Colonic mucosa (tissue), 4 donors: ENCODE measurements around the gene ETV7. TPM values are rescaled to one million over a fixed set of nuclear protein-coding genes. Genes with fewer than 3 reads are reported as not detected.
A peak's percentile ranks its signal among the peaks of the same experiment; 100 is the strongest.

ENCODE experiments used
- DNase-seq: peaks from one replicate; pipeline ENCODE4 v3.0.0-alpha.2; 2020
- H3K27ac ChIP-seq: fragments of 200-600 bp; one replicate; pipeline ENCODE4 v1.8.0; 2021
- H3K27me3 ChIP-seq: fragments of 200-600 bp; one replicate; pipeline ENCODE4 v1.8.0; 2021
- H3K36me3 ChIP-seq: fragments of 200-600 bp; one replicate; pipeline ENCODE4 v1.8.0; 2021
- H3K4me1 ChIP-seq: fragments of 200-600 bp; one replicate; pipeline ENCODE4 v1.8.0; 2021; ENCODE audit warnings: mild to moderate bottlenecking
- H3K4me3 ChIP-seq: fragments of 200-600 bp; one replicate; pipeline ENCODE4 v1.8.0; 2021
- H3K9ac ChIP-seq, 2 donors: one replicate each; pipeline ENCODE4 v1.7.0; 2013; ENCODE audit warnings: control low read depth in 2 of 2, low read depth in 2 of 2, low read length in 2 of 2
- H3K9me3 ChIP-seq: fragments of 200-600 bp; one replicate; pipeline ENCODE4 v1.8.0; 2021
- intact Hi-C: fragments of 100-400 bp; cut with DNase I; formaldehyde crosslinking; loops from one replicate; pipeline ENCODE4 v1.14.1; 2022
- total RNA-seq, 2 donors: library from RNA; stranded (reverse); fragmentation: NEBNext Ultra II Directional in 1 of 2; extraction: Animal tissue kit (Norgen Biotek cat#: 25700) in 1 of 2; gene quantifications; one replicate each; pipeline ENCODE4 v1.2.1, GENCODE V29; 2021
- TF ChIP-seq, protein P1 (sequence below): fragments of 200-600 bp; IDR thresholded peaks from one replicate; pipeline ENCODE4 v1.8.0; 2022; ENCODE audit warnings: antibody characterized with exemption, mild to moderate bottlenecking
- donor health status: healthy.
- donor health status: DM: no; HTN: no; CAD: no.
- donor health status: DM: no; HTN: no; CAD: no.

The ETV7 gene
- total RNA-seq, 2 donors from 2014 or later, result 2.9 to 4.5 TPM

DNA sequence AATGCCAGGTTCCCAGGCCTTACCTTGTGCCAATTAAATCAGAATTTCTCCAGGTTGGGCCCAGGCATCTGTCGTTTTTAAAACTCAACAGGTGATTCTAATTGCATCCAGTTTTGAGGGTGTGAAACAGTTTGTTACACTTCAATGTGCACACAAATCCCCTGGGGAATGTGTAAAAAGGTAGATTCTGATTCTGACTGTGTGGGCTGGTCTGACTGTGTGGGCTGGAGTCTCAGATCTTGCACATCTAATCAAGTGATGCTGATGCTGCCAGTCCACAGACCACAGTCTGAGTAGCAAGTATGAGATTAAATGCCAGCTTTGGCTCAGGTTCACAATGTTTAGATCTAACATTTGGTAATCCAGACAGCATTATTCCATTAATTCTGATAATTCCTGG lies 12.5 kb upstream of the ETV7 start:
- H3K27ac ChIP-seq, result no peak overlapping the region
- no peaks in the 10 kb centered on the region for H3K4me1 ChIP-seq
- H3K36me3 ChIP-seq, result no peaks in the 10 kb centered on the region
- DNase-seq, result no peak
- H3K4me3 ChIP-seq, result no peak overlapping the region
- no peaks in the 10 kb centered on the region for H3K9me3 ChIP-seq
- TF ChIP-seq, protein P1, sequence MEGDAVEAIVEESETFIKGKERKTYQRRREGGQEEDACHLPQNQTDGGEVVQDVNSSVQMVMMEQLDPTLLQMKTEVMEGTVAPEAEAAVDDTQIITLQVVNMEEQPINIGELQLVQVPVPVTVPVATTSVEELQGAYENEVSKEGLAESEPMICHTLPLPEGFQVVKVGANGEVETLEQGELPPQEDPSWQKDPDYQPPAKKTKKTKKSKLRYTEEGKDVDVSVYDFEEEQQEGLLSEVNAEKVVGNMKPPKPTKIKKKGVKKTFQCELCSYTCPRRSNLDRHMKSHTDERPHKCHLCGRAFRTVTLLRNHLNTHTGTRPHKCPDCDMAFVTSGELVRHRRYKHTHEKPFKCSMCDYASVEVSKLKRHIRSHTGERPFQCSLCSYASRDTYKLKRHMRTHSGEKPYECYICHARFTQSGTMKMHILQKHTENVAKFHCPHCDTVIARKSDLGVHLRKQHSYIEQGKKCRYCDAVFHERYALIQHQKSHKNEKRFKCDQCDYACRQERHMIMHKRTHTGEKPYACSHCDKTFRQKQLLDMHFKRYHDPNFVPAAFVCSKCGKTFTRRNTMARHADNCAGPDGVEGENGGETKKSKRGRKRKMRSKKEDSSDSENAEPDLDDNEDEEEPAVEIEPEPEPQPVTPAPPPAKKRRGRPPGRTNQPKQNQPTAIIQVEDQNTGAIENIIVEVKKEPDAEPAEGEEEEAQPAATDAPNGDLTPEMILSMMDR, result no peak
- intact Hi-C loops, result no loop called here
- H3K27me3 ChIP-seq, result no peaks in the 10 kb centered on the region
- no peak overlapping the region for H3K9ac ChIP-seq

DNA sequence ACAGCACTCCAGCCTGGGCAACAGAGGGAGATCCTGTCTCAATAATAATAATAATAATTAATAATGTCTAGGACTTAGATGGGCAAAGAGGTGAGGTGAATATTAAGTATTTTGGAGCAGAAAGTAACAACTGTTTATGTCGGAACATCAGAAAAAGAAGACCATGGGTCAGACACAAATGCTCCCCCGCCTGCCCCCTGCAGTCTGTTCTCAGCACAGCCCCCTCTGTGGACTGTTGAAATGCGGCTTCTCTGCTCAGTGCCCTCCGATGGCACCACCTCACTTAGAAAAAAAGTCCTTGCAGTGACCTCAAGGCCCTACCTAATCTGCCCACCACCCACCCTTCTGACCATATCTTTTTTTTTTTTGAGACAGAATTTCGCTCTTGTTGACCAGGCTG lies 5.2 kb upstream of the ETV7 start:
- intact Hi-C loops, result no loop called here
- TF ChIP-seq, protein P1, result no peak
- H3K4me1 ChIP-seq, result no peaks in the 10 kb centered on the region
- no peak for DNase-seq
- H3K4me3 ChIP-seq, result no peak overlapping the region
- H3K9ac ChIP-seq, result no peak overlapping the region
- no peaks in the 10 kb centered on the region for H3K27me3 ChIP-seq
- H3K9me3 ChIP-seq, result no peaks in the 10 kb centered on the region
- H3K27ac ChIP-seq, result no peak overlapping the region
- H3K36me3 ChIP-seq, result no peaks in the 10 kb centered on the region

DNA sequence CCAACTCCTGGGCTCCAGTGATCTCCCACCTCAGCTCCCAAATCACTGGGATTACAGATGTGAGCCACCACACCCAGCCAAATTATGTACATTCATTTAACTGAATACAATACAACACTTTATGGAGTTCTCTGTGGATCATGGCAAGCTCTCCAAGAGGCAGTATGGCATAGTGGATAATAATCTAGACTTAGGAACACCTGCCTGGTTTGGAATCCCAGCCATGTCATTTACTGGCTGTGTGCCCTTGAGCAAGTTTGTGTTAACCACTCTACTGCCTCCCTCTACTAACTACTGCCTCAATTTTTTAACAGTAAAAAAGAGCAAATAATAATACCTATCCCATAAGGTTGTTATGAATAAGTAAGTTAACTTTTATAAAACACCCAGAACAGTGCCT lies 1.9 kb upstream of the ETV7 start:
- no peaks in the 10 kb centered on the region for H3K27me3 ChIP-seq
- H3K4me1 ChIP-seq, result no peaks in the 10 kb centered on the region
- no peak for DNase-seq
- TF ChIP-seq, protein P1, result no peak
- H3K4me3 ChIP-seq, result no peak overlapping the region
- no peaks in the 10 kb centered on the region for H3K36me3 ChIP-seq
- H3K27ac ChIP-seq, result no peak overlapping the region
- no peak overlapping the region for H3K9ac ChIP-seq
- H3K9me3 ChIP-seq, result no peaks in the 10 kb centered on the region
- intact Hi-C loops, result no loop called here

DNA sequence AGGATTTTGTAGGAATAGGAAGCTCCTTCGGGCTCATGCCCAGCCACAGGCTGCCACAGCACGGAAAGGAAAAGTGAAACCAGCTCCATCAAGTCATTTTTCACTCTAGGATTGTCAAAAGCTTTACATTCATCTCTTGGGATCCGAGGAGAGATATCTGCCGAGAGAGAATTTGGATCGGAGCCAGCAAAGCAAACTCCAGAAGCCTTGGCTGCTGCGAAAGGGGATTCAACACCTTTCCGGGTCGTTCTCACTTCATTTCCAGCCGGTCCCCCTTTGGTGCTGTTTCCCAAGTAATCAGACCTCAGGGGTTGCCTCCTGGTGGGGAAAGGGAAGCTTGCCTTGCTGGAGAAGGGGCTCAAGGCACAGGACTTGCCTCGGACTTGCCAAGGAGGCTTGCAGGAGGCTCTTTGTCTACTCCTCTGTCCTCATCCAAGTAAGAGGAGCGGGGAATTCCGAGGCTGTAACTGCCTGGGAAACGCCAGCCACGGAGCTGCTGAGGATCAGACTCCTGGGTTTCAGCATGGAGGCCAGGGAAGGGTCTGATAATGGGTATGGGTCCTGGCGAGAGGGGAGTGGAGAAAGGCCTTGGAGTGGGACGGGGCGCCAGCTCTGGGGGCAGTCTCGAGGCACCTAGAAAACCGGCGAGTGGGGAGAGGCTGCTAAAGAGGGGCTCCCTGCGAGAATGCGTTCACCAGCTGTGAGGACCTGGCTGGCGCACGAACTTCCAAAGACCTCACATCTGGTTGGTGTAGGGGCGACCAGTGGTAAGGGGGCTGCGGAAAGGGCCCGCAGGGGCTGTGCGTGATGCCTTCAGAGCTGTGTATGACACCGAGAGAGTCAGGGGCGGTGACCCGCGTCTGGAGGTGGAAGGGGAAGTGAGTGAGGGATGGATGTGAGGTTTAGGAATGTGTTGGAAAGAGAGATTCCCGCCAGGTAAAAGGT lies 702 bp downstream of the ETV7 start:
- H3K27ac ChIP-seq, result peak overlapping the region; percentile 73
- peak overlapping the region; percentile 56 for H3K4me3 ChIP-seq
- intact Hi-C loops, result no loop called here

DNA sequence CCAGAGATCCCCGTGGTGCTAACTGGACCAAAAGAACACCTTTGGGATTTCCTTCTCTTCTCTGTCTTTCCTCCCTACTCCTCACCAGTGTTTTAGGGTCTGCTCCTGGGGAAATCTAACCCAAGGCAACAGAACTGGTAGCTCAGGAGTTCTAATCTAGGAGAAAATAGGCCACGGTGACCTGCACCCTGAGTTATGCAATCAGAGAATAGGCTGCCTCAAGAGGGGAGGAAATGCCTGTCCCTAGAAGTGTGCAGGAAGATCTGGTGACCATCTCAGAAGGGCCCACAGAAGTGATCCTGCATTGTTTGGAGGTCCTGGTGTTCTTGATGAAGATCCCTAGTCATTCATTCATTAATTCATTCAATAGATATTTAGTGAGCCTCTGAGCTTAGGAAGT lies 3.4 kb downstream of the ETV7 start:
- Histone ChIP-seq H3K4me3 (no peak overlapping the region), H3K9me3 (no peaks in the 10 kb centered on the region), H3K4me1 (no peaks in the 10 kb centered on the region), H3K27ac (no peak overlapping the region), H3K36me3 (no peaks in the 10 kb centered on the region), H3K9ac (no peak overlapping the region), H3K27me3 (no peaks in the 10 kb centered on the region)
- no peak for DNase-seq
- TF ChIP-seq, protein P1, result no peak
- intact Hi-C loops, result no loop called here

More for the DNA sequence above, 702 bp downstream of the ETV7 start:
- Histone ChIP-seq H3K9ac (peak overlapping the region; percentile 82 to 91), H3K4me1 (no peaks in the 10 kb centered on the region), H3K27me3 (no peaks in the 10 kb centered on the region), H3K9me3 (no peaks in the 10 kb centered on the region), H3K36me3 (no peaks in the 10 kb centered on the region)
- TF ChIP-seq, protein P1, result no peak
- peak; percentile 65 for DNase-seq
